Stimulated activated CD8-positive, alpha-beta memory T cell treated with anti-CD3 and anti-CD28 coated beads, Interleukin-4, amount 100 ng/mL, for 1 hour (primary cell): ENCODE measurements around the gene MYO5B.
A peak's percentile ranks its signal among the peaks of the same experiment; 100 is the strongest.

ENCODE experiments used
- DNase-seq, 2 donors: peaks; one replicate each; pipeline ENCODE4 v3.0.0-alpha.2; 2020; ENCODE audit warnings: low read depth in 2 of 2, low spot score in 1 of 2

The MYO5B gene

GRCh38 chr18:49858309-49859020 lies 336.5 kb downstream of the MYO5B start:
- peak; percentile 6 to 34 for DNase-seq

- no peak for DNase-seq
Measured at GRCh38 chr18:49857708-49858107, 337.2 kb downstream of the MYO5B start.

- DNase-seq, result no peak
Measured at GRCh38 chr18:49856496-49856895, 338.5 kb downstream of the MYO5B start.

GRCh38 chr18:49855711-49856415 lies 339.1 kb downstream of the MYO5B start:
- no peak for DNase-seq

DNA sequence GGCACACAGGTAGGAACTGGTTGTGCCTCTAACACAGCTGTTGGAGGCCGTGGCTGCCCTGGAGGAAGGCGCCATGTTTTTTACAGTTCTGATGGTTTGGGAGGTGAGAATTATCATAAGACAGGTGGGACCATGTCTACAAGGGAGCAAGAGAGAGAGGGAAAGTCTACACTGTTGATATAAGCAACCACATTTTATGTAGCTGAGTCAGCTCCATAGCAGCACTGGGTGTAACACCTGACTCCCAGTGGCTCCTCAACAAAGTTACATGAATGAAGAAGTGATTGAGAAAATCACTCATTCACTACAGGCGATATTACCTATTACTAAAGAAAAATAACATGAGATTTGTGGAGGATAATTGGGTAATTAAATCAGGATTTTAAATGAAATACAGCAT lies 340.3 kb downstream of the MYO5B start:
- no peak for DNase-seq

GRCh38 chr18:49853436-49853835 lies 341.5 kb downstream of the MYO5B start:
- no peak for DNase-seq

DNA sequence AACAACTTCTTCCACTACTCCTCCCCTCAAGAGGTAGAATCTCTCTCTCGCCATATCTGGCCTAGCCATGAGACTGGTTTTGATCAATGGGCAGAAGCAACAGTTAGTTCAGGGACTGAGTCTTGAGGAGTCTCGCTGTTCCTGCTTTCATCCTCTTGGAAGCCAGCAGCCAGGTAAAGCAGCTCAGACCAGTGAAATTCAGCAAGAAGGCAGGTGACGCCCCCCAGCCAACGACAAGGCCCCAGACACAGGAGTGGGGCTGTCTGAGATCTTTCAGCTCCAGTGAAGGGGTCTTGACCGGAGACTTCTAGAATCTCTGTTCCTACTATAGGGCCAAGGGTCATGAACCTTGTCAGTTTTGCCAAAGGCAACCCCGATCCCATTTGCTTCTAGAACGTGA lies 341.9 kb downstream of the MYO5B start:
- DNase-seq, result no peak

DNA sequence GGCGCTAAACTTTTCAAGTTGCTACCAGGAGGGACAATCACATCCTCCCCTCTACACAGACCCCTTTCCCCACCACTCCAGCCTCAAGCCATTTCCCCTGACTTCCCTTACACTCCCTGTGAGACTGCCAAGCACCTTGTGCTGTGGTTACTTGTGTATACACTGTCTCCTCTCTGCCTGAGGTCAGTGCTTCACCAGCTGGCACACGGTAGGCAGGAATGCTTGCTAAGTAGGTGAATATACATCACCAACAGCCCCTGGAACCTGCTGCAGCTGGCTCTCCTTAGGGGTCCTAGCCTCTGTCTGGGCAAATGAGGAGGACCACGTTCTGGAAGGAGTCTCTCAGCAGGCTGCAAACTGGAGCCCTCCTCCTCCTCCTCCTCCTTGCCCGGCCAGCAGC lies 343.3 kb downstream of the MYO5B start:
- no peak for DNase-seq

GRCh38 chr18:49850636-49851035 lies 344.3 kb downstream of the MYO5B start:
- DNase-seq, result no peak

- no peak for DNase-seq
Measured at GRCh38 chr18:49849331-49850217, 345.4 kb downstream of the MYO5B start.

DNA sequence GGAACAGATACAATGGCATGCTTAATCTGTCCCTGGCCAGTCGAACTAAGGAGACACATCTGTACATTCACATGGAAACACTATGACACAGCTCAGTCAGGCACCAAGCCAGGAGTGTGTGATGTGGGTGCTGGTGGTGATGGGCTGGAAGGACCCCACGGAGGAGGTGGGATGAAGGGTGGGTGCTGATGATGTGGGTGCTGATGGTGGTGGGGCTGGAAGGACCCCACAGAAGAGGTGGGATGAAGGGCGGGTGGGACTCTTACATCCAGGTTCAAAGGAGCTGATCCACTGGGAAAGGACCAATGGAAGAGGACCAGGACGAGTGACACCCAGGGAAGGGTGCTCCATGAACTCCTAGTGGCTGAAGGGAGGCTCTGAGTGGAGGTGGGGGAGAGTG lies 346.8 kb downstream of the MYO5B start:
- DNase-seq, result no peak

DNA sequence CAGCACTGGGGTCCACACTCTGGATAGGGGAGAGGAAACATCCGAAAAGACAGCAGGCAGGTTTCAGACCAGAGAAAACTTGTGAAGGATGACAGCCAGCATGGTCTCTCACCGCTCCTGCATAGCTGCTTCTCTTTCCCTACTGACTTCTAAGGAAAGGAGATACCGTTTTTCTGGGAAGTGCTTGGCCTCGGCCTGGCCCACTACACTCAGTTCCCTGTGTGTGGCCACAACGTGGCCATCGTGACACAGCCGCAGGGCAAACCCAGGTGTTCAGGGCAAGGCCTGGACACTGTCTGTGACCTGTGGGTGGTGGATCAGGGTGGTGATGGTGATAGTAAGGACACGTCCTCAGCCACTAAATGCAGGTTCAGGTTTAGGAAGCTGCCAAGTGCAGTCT lies 347.4 kb downstream of the MYO5B start:
- no peak for DNase-seq

DNA sequence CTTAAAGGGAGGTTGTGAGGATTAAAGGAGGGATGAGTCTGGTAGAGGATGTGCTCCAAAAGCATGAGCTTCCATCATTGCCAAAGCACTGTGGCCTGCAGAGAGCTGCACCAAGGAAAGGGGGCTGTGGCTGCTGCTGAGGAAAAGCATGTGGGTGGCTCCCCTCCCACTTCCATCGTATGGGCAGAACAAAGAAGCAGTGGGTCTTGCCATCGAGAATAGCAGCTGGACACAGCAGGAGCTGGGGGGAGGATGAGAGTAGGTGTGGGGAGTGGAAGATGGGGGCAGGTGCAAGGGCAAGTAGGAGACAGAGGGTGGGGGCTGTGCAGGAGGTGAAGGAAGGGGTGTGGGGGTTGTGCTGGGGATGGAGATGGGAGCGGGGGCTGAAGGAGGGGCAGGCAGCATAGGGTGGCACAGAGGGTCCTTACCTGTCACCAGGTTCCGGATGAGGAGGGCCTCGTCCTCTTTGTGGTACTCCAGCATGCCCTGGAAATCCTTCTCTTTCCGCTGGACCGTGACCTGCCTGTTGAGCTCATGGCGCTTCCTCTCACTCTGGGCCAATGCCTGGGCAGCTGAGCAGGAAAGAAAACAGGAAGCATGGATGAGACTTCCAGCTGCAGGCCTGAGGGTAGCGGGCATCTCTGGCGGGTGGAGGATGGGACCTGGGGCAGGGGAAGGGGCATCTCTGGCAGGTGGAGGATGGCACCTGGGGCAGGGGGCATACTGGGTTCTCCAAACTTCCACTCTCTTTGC lies 348.1 kb downstream of the MYO5B start:
- no peak for DNase-seq

DNA sequence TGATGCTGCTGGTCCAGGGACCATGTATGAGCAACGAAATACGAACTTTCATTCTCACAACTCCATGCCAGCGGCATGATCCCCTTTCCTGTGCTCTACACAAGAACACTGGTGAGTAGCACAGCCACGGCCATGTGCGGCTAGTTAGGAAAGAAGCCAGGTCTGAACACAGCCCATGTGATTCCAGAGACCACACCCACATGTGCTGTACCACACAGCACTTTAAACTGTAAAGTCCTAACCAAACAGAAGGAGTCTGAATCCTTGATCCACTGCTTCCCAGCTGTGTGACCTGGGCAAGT lies 348.6 kb downstream of the MYO5B start:
- no peak for DNase-seq

DNA sequence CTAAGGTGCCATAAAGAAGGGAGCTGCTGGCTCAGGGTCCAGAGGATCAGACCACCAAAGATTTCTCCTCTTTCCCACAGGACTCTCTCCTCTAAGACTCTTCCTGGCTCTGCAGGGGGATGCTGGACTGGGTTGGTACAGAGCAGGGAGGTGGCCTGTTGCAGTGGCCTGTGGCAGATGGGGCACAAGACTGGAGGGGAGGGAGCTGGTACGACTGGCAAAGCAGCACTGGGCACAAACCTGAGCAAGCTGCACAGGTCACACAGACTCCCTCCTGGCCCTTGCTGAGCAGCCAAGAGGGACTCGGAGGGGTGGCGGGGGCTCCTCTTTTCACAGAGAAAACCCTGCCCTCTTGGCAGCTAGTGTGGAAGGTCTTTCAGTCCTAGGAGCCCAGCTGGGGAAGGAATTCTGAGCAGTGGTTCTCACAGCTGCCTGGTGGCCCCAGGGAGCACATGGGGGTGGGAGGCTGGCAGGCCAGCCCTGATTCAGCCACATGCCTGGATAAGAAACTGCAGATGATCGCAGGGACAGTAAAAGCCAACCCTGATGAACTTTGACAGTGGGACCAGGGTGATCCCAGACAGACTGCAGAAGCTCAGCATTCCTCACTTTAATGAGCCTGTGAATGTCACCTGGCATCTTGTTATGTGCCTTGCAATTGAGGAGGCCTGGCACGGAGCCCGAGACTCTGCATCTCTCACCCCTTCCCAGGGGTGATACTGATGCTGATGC lies 349.2 kb downstream of the MYO5B start:
- DNase-seq, result no peak

- no peak for DNase-seq
Measured at GRCh38 chr18:49844903-49845302, 350.0 kb downstream of the MYO5B start.

- DNase-seq, result no peak
Measured at GRCh38 chr18:49843778-49844625, 350.9 kb downstream of the MYO5B start.

DNA sequence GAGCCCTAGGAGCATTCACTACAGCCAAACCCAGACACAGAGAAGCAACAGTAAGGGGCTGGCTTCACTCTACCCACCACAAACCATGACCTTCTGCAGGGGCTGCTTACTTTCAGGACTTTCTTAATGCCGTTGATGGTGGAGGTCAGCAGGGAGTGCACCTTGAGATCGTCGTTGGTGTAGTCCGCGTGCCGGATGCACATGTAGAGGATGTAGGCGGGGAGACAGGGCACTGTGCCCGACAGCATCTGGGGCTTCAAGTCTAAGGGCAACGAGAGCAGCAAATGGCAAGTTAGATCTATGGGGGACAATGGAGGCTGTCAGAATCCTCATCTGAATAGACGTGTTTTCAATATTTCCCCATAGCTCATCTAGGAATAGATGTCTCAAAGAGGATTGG lies 351.8 kb downstream of the MYO5B start:
- no peak for DNase-seq

- DNase-seq, result no peak
Measured at GRCh38 chr18:49842656-49843055, 352.3 kb downstream of the MYO5B start.
